Measurements from ENCODE around the gene SYTL2.

Gene SYTL2

GRCh38 chr11:85827748-85828639 lies 17.1 kb upstream of the SYTL2 start:
- DNase-seq (ENCODE audit: low read depth in 2 of 2) = no peak

- DNase-seq (ENCODE audit: low read depth in 2 of 2) = no peak
Observed at GRCh38 chr11:85826116-85826855, 15.3 kb upstream of the SYTL2 start.

GRCh38 chr11:85825616-85826015 lies 14.7 kb upstream of the SYTL2 start:
- DNase-seq (ENCODE audit: low read depth in 2 of 2) = no peak

- DNase-seq (ENCODE audit: low read depth in 2 of 2) = peak in 1 of 2 donors; percentile 28
Observed at GRCh38 chr11:85823816-85824215, 12.9 kb upstream of the SYTL2 start.

GRCh38 chr11:85822814-85823213 lies 11.9 kb upstream of the SYTL2 start:
- no peak for DNase-seq (ENCODE audit: low read depth in 2 of 2)

- DNase-seq (ENCODE audit: low read depth in 2 of 2) = no peak
Observed at GRCh38 chr11:85821636-85822035, 10.7 kb upstream of the SYTL2 start.

GRCh38 chr11:85819441-85819840 lies 8.5 kb upstream of the SYTL2 start:
- DNase-seq (ENCODE audit: low read depth in 2 of 2) = no peak

- DNase-seq (ENCODE audit: low read depth in 2 of 2) = no peak
Observed at GRCh38 chr11:85815186-85815931, 4.4 kb upstream of the SYTL2 start.

- DNase-seq (ENCODE audit: low read depth in 2 of 2) = no peak
Observed at GRCh38 chr11:85813721-85814120, 2.8 kb upstream of the SYTL2 start.

GRCh38 chr11:85811624-85812023 lies 683 bp upstream of the SYTL2 start:
- no peak for DNase-seq (ENCODE audit: low read depth in 2 of 2)

GRCh38 chr11:85810521-85810870 lies 445 bp downstream of the SYTL2 start:
- no peak for DNase-seq (ENCODE audit: low read depth in 2 of 2)

- no peak for DNase-seq (ENCODE audit: low read depth in 2 of 2)
Observed at GRCh38 chr11:85809863-85810262, 1.1 kb downstream of the SYTL2 start.

GRCh38 chr11:85809191-85809590 lies 1.8 kb downstream of the SYTL2 start:
- DNase-seq (ENCODE audit: low read depth in 2 of 2) = no peak

GRCh38 chr11:85806876-85807275 lies 4.1 kb downstream of the SYTL2 start:
- no peak for DNase-seq (ENCODE audit: low read depth in 2 of 2)

- no peak for DNase-seq (ENCODE audit: low read depth in 2 of 2)
Observed at GRCh38 chr11:85806016-85806415, 4.9 kb downstream of the SYTL2 start.

GRCh38 chr11:85805387-85805786 lies 5.6 kb downstream of the SYTL2 start:
- DNase-seq (ENCODE audit: low read depth in 2 of 2) = no peak

GRCh38 chr11:85803920-85804319 lies 7.0 kb downstream of the SYTL2 start:
- DNase-seq (ENCODE audit: low read depth in 2 of 2) = no peak

- no peak for DNase-seq (ENCODE audit: low read depth in 2 of 2)
Observed at GRCh38 chr11:85803303-85803702, 7.6 kb downstream of the SYTL2 start.

- DNase-seq (ENCODE audit: low read depth in 2 of 2) = no peak
Observed at GRCh38 chr11:85801527-85801926, 9.4 kb downstream of the SYTL2 start.

GRCh38 chr11:85800595-85801342 lies 10.2 kb downstream of the SYTL2 start:
- DNase-seq (ENCODE audit: low read depth in 2 of 2) = no peak

- DNase-seq (ENCODE audit: low read depth in 2 of 2) = no peak
Observed at GRCh38 chr11:85799142-85799541, 11.8 kb downstream of the SYTL2 start.

GRCh38 chr11:85798361-85798760 lies 12.6 kb downstream of the SYTL2 start:
- DNase-seq (ENCODE audit: low read depth in 2 of 2) = no peak

Measured in stimulated activated CD8-positive, alpha-beta memory T cell treated with anti-CD3 and anti-CD28 coated beads, Interleukin-15, amount 100 ng/mL, for 48 hours (primary cell).